ENCODE data around the gene SLFN12L.

DNA sequence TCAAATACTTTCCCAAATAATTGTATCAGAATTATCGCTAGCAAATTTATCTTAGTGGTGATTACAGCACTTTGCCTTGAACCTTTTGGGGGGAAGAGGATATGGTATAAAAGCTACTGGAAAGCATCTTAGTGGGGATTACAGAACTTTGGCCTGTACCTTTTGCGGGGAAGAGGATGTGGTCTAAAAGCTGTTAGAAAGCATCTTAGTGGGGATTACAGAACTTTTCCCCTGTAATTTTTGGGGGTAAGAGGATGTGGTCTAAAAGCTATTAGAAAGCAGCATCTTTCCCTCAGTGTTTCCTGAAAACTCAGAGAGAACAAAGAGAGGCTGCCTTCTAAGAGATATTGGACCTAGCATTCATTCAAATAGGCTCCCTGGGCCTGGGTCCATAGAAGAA is 109.2 kb downstream of the SLFN12L start:
- no peak for TF ChIP-seq CTCF (conservative IDR thresholded peaks at IDR 0.05)
- TF ChIP-seq EZH2 (IDR thresholded peaks at IDR 0.05; ENCODE audit: low read depth), result no peak
